SJCRH30 (cell line): ENCODE measurements around the gene PDGFC. TPM values are rescaled to one million over a fixed set of nuclear protein-coding genes. Genes with fewer than 3 reads are reported as not detected.

Experiments
- DNase-seq, 2 experiments: peaks; one replicate each; pipeline ENCODE4 v3.0.0-alpha.2; 2015 to 2020
- H3K27ac ChIP-seq: fragments of 250-450 bp; sonication (Bioruptor Pico); 2 replicates; pipeline ENCODE4 v1.5.1; 2020; ENCODE audit warnings: mild to moderate bottlenecking, moderate library complexity
- H3K27me3 ChIP-seq: fragments of 250-450 bp; sonication (Bioruptor Pico); 2 replicates; pipeline ENCODE4 v1.5.1; 2020; ENCODE audit warnings: mild to moderate bottlenecking, moderate library complexity
- H3K36me3 ChIP-seq: fragments of 250-450 bp; sonication (Bioruptor Pico); 2 replicates; pipeline ENCODE4 v1.5.1; 2020; ENCODE audit warnings: mild to moderate bottlenecking, moderate library complexity
- H3K4me1 ChIP-seq: fragments of 250-450 bp; sonication (Bioruptor Pico); 2 replicates; pipeline ENCODE4 v1.5.1; 2020; ENCODE audit warnings: mild to moderate bottlenecking, moderate library complexity
- H3K4me3 ChIP-seq: fragments of 250-450 bp; sonication (Bioruptor Pico); 2 replicates; pipeline ENCODE4 v1.5.1; 2020; ENCODE audit warnings: mild to moderate bottlenecking, moderate library complexity
- H3K9me3 ChIP-seq: fragments of 250-450 bp; sonication (Bioruptor Pico); replicated peaks from 2 replicates; pipeline ENCODE4 v1.5.1; 2020; ENCODE audit warnings: mild to moderate bottlenecking, moderate library complexity
- total RNA-seq: library from RNA; depleted of rRNA; stranded (reverse); fragments of >200 nt; shearing (Covaris generic); gene quantifications from 2 replicates; pipeline ENCODE4 v1.2.3, GENCODE V29; 2014

PDGFC gene
- total RNA-seq, 1 experiment from 2014 or later = 14.6 TPM

DNA sequence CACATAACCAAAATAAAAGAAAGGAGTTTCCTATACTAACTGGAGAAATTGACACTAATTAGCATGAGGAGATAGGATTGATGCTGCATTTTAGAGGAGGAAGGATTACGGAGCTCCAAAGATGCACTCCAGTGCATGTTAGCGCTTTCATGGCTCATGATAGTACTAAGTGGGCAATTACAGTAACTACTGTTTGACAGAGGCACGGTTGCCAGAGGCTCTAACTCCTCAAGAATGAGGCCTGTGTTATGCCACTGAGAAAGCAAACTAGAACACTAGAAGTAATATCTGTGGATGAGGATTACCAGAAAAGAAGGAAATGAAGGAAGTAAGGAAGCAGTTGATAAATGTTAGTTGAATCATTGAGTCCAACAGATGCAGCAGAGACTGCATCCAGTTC, 19.6 kb upstream of the PDGFC start:
- no peaks in the 10 kb centered on the region for H3K36me3 ChIP-seq
- no peak for DNase-seq
- H3K4me1 ChIP-seq = no peaks in the 10 kb centered on the region
- no peak overlapping the region for H3K4me3 ChIP-seq
- H3K27me3 ChIP-seq = no peaks in the 10 kb centered on the region
- no peak overlapping the region for H3K27ac ChIP-seq
- no peaks in the 10 kb centered on the region for H3K9me3 ChIP-seq

DNA sequence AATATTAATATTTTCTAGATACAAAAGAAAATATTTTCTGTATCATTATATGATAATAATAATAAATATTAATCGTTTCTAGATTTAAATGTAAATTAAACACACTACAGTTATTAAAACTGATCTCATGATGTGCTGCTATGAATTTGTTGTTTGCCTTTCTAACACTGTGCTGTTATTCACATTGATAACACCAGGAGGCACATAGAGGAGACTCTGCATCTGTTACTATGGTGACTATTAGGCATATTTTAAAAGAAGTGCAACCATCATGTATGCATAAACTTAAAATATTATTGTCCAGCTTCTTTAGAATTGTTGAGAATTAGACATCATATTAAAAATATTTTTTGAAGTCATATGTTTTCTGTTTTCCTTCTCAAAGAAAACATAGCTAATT, 11.8 kb upstream of the PDGFC start:
- H3K4me1 ChIP-seq = no peaks in the 10 kb centered on the region
- no peak overlapping the region for H3K4me3 ChIP-seq
- no peaks in the 10 kb centered on the region for H3K9me3 ChIP-seq
- no peak for DNase-seq
- H3K27ac ChIP-seq = no peak overlapping the region
- no peaks in the 10 kb centered on the region for H3K27me3 ChIP-seq
- no peaks in the 10 kb centered on the region for H3K36me3 ChIP-seq

- DNase-seq = no peak
- Histone ChIP-seq H3K36me3 (no peaks in the 10 kb centered on the region), H3K9me3 (no peaks in the 10 kb centered on the region), H3K27me3 (no peaks in the 10 kb centered on the region), H3K27ac (no peak overlapping the region), H3K4me1 (peaks cover 2% of the 10 kb centered on the region; the same call in 1 of the 2 replicates), H3K4me3 (no peak overlapping the region)
These were observed 9.7 kb upstream of the PDGFC start for GRCh38 chr4:156981262-156981769.

DNA sequence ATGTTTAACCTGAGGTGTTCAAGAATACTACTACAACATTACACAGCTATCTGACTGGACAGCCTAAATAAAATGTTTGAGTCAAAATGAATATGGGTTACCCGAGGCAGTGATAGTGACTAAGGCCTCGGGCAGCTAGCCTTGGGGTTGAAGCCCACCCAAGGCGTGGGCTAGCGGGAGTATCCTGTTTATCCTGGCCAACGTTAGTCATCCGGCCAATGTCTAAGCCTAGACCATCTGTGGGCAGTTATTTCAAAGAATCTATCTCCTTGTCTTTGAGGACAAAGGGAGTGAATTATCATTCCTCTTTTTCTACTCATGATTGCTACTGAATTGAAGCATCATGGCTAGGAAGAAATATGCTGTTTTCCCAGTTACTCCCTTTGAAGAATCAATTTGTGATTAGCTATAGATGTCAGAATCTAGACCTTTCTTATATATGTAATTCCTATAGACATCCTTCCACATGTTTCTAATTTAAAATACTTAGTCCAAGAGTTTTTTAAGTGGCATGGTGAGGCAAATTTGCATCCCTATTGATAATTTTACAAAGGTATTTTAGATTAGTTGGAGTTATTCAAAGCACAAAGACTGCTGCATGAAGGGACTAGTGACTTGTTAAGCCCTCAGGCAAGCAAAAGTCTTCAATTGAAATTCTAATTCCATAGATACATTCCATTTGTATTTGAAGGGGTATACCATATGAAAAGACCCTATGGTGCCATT, 6.0 kb upstream of the PDGFC start:
- Histone ChIP-seq H3K27me3 (no peaks in the 10 kb centered on the region), H3K4me1 (peaks cover 17% of the 10 kb centered on the region), H3K4me3 (no peak overlapping the region), H3K27ac (peak overlapping the region; percentile 23; the same call in 1 of the 2 replicates), H3K36me3 (no peaks in the 10 kb centered on the region), H3K9me3 (no peaks in the 10 kb centered on the region)
- no peak for DNase-seq

DNA sequence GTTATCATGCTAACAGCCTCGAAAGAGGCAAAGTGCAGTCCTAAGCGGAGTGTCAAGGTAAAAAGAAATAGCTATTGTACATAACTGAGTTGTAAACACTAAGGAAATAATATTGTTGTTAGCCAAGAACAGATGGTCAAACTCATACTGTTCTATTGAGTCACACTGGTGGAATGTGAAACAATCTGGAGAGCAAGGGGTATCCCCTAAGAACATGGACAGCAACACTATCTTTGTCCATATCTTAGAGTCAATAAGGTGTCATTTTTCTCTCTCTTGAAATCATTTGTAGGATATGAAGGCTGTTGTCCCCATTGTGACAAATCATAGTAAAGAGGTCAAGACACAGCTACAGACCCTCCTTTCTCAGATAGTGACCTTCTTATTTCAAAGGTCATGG, 4.5 kb upstream of the PDGFC start:
- no peak for DNase-seq
- peaks cover 17% of the 10 kb centered on the region for H3K4me1 ChIP-seq
- H3K36me3 ChIP-seq = no peaks in the 10 kb centered on the region
- peak overlapping the region; percentile 17 for H3K27ac ChIP-seq
- no peaks in the 10 kb centered on the region for H3K9me3 ChIP-seq
- H3K4me3 ChIP-seq = no peak overlapping the region
- no peaks in the 10 kb centered on the region for H3K27me3 ChIP-seq

GRCh38 chr4:156975686-156976085, 4.1 kb upstream of the PDGFC start:
- Histone ChIP-seq H3K27me3 (no peaks in the 10 kb centered on the region), H3K4me3 (no peak overlapping the region), H3K27ac (peak overlapping the region; percentile 17), H3K4me1 (peaks cover 17% of the 10 kb centered on the region), H3K36me3 (no peaks in the 10 kb centered on the region), H3K9me3 (no peaks in the 10 kb centered on the region)
- DNase-seq = no peak

- no peak overlapping the region for H3K27ac ChIP-seq
- H3K36me3 ChIP-seq = no peaks in the 10 kb centered on the region
- no peaks in the 10 kb centered on the region for H3K27me3 ChIP-seq
- H3K9me3 ChIP-seq = no peaks in the 10 kb centered on the region
- H3K4me3 ChIP-seq = no peak overlapping the region
- peaks cover 17% of the 10 kb centered on the region for H3K4me1 ChIP-seq
- DNase-seq = peak in 1 of 2 experiments; percentile 15
These were observed 2.7 kb upstream of the PDGFC start for GRCh38 chr4:156974264-156974663.

DNA sequence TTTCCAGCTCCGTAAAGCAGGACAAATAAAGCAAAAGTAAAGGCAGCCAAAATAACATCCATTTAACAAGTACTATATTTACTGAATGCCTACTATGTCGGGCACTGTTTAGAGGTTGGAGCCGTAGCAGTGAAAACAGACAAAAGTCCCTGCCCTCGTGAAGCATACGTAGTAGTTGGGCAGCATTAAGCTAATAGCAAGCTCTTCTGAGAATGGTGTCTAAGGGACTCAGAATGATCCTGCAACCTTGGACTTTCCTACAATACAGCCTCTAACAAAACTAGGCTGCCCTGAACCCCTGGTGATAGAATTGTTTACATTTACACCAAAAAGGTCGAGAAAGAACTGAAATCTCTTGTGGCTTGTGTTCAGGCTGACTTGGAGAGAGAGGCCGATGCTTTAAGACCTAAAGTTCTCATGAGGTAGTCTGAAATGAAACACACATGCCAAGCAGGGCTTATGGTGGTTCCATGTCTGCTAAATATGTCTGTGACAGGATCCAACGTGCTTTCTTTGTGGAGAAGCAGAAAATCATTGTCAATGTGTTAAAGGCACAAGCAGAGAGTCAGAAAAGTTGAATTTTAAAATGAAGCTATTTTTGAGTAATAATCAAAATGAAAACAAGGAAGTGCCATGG, 898 bp upstream of the PDGFC start:
- Histone ChIP-seq H3K4me3 (peak overlapping the region; percentile 72), H3K36me3 (no peaks in the 10 kb centered on the region), H3K27ac (peak overlapping the region; percentile 77; the same call in 1 of the 2 replicates), H3K9me3 (no peaks in the 10 kb centered on the region), H3K4me1 (peaks cover 17% of the 10 kb centered on the region), H3K27me3 (no peaks in the 10 kb centered on the region)
- peak in 1 of 2 experiments; percentile 19 for DNase-seq

GRCh38 chr4:156971165-156971675, 379 bp downstream of the PDGFC start:
- no peak for DNase-seq
- Histone ChIP-seq H3K4me3 (peak overlapping the region; percentile 72), H3K9me3 (no peaks in the 10 kb centered on the region), H3K36me3 (no peaks in the 10 kb centered on the region), H3K4me1 (peaks cover 13% of the 10 kb centered on the region), H3K27ac (peak overlapping the region; percentile 77), H3K27me3 (no peaks in the 10 kb centered on the region)

DNA sequence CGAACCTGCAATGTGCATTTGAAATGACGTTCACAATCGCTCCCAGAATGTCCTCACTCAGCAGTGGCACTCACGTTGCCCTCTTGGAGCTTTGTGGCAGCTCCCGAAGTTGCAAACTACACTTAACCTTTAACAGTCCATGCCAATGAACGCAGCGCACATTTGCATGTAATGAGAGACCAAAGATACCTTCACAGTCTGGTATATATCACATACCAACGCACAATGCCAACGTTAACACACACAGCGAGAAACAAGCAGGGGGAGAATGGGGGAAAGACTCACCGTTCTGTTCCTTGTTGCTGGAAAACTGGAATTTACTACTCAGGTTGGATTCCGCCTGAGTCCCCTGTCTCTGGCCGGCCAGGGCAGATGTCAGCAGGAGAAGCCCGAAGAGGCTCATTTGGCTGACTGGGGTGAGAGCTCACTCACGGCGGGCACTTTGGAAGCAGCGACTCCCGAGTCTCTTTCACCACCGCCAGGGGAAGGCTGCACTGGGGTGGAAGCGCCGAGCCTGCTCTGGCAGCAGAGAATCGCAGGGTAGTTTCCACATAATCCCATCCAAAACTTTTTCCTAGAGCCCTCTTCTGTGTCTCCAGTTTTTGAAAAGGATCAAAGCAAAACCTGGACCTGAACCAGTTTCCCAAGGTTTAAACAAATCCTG, 966 bp downstream of the PDGFC start:
- DNase-seq = peak; percentile 62 to 68
- H3K4me3 ChIP-seq = peak overlapping the region; percentile 72
- H3K4me1 ChIP-seq = peaks cover 8% of the 10 kb centered on the region
- H3K27me3 ChIP-seq = no peaks in the 10 kb centered on the region
- H3K27ac ChIP-seq = peak overlapping the region; percentile 60
- H3K9me3 ChIP-seq = no peaks in the 10 kb centered on the region
- H3K36me3 ChIP-seq = no peaks in the 10 kb centered on the region

- peak in 1 of 2 experiments; percentile 27 for DNase-seq
- peak overlapping the region; percentile 60 for H3K27ac ChIP-seq
- H3K36me3 ChIP-seq = no peaks in the 10 kb centered on the region
- H3K9me3 ChIP-seq = no peaks in the 10 kb centered on the region
- H3K27me3 ChIP-seq = no peaks in the 10 kb centered on the region
- H3K4me3 ChIP-seq = peak overlapping the region; percentile 72
- H3K4me1 ChIP-seq = peaks cover 8% of the 10 kb centered on the region
These were observed 1.7 kb downstream of the PDGFC start for GRCh38 chr4:156969911-156970310.

- H3K27ac ChIP-seq = peak overlapping the region; percentile 60; the same call in 1 of the 2 replicates
- H3K9me3 ChIP-seq = no peaks in the 10 kb centered on the region
- no peaks in the 10 kb centered on the region for H3K27me3 ChIP-seq
- peak in 1 of 2 experiments; percentile 18 for DNase-seq
- peak overlapping the region; percentile 72 for H3K4me3 ChIP-seq
- H3K4me1 ChIP-seq = peaks cover 2% of the 10 kb centered on the region
- H3K36me3 ChIP-seq = no peaks in the 10 kb centered on the region
These were observed 2.5 kb downstream of the PDGFC start for GRCh38 chr4:156969101-156969500.

GRCh38 chr4:156968479-156968984, 3.1 kb downstream of the PDGFC start:
- Histone ChIP-seq H3K36me3 (no peaks in the 10 kb centered on the region), H3K9me3 (no peaks in the 10 kb centered on the region), H3K27ac (peak overlapping the region; percentile 60; the same call in 1 of the 2 replicates), H3K4me1 (no peaks in the 10 kb centered on the region; the same call in none of the 2 replicates), H3K4me3 (peak overlapping the region; percentile 72), H3K27me3 (no peaks in the 10 kb centered on the region)
- DNase-seq = peak; percentile 49 to 76

DNA sequence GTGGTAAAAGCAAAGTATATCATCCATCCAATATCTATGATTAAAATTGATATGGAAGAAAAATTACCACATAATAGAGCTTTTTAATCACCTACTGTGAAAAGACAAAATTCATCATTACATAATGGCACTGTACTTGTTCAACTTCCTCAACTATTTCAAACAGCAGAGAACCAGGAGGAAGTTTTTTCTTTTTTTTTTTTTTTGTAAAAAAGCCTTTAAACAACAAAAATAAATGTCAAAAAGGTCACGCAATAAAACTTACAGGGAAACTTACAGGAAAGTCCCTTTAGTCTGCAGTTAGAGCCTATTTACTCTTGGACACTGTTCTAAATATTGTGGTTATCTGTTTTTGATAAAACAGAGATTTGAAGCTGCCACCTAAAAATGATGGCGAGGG, 4.8 kb downstream of the PDGFC start:
- Histone ChIP-seq H3K27ac (no peak overlapping the region), H3K27me3 (no peaks in the 10 kb centered on the region), H3K9me3 (no peaks in the 10 kb centered on the region), H3K4me3 (no peak overlapping the region), H3K36me3 (no peaks in the 10 kb centered on the region), H3K4me1 (no peaks in the 10 kb centered on the region; the same call in none of the 2 replicates)
- DNase-seq = no peak
